ENCODE data around the gene MS4A6E.
"Not testable (repeated sequence)": the region's sequence is repeated elsewhere in the genome, so short reads cannot be mapped to it uniquely, and the experiment has no call there.

The MS4A6E gene

GRCh38 chr11:60334005-60334620, 7.1 kb downstream of the MS4A6E start:
- no peak for FAIRE-seq
- peak; percentile 64 for DNase-seq (ENCODE audit: low spot score)

GRCh38 chr11:60336767-60337391, 9.8 kb downstream of the MS4A6E start:
- DNase-seq (ENCODE audit: low spot score), result no peak
- FAIRE-seq, result no peak

DNA sequence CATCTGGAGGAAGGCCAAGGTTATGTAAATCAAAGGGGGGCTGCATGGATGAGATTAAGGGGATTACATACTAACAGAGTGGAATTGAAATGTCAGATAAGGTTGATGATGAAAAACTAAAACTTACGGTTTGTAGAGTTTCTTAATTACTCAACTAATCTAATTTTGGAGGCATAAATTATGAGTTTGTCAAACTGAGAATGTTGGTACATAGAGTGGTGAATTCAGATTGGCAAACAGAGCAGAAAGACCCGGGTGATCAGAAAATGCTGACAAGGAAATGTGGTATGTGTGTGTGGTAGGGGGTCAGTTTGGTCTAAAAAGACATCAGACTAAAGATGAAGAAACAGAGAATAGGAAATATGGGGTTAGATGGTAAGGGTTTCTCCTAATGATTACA, 11.0 kb downstream of the MS4A6E start:
- FAIRE-seq (no peak), DNase-seq (ENCODE audit: low spot score) (no peak)

GRCh38 chr11:60339356-60339755, 12.3 kb downstream of the MS4A6E start:
- FAIRE-seq, result no peak
- no peak for DNase-seq (ENCODE audit: low spot score)

GRCh38 chr11:60343094-60343704, 16.1 kb downstream of the MS4A6E start:
- DNase-seq (ENCODE audit: low spot score) (peak; percentile 17), FAIRE-seq (no peak)

DNA sequence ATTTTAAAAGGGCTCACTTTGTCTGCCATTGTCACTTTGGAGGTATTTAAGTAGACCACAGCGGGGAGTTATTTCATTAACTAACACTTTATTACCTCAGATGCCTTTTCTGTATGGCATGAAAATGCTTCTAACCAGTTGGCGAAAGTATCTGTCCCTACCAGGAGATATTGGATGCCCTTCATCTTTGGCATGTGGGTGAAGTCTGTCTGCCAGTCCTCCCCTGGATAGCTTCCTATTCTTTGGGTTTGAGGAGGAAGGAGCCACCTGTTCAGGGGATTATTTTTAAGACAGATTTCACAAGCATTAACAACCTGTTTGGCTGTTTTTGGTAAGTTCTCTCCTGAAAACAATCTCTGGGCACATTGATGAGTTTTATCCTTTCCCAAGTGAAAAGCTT, 17.1 kb downstream of the MS4A6E start:
- FAIRE-seq (no peak), DNase-seq (ENCODE audit: low spot score) (no peak)

- FAIRE-seq, result no peak
- DNase-seq (ENCODE audit: low spot score), result no peak
Observed at GRCh38 chr11:60345489-60345888, 18.4 kb downstream of the MS4A6E start.

GRCh38 chr11:60347084-60347797, 20.2 kb downstream of the MS4A6E start:
- no peak for DNase-seq (ENCODE audit: low spot score)
- FAIRE-seq, result no peak

- FAIRE-seq, result no peak
- no peak for DNase-seq (ENCODE audit: low spot score)
Observed at GRCh38 chr11:60348116-60348515, 21.1 kb downstream of the MS4A6E start.

DNA sequence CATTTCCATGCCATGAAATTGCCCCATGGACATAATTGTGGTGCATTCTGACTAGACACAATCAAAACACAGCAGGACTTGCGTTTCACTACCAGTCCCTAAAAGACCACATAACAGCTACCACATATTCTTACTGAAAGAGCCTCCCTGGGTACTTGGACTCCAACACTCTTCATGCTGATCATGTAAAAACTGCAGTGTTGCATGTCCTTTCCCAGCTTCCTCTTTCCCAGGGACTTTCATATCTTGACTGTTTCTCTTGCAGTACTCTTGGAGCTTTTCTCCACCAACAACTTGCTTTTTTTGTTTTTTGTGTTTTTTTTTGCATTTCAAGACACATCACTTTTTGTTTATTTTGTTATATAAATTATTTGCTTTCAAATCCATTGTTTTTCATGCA, 22.9 kb downstream of the MS4A6E start:
- FAIRE-seq, result no peak

DNA sequence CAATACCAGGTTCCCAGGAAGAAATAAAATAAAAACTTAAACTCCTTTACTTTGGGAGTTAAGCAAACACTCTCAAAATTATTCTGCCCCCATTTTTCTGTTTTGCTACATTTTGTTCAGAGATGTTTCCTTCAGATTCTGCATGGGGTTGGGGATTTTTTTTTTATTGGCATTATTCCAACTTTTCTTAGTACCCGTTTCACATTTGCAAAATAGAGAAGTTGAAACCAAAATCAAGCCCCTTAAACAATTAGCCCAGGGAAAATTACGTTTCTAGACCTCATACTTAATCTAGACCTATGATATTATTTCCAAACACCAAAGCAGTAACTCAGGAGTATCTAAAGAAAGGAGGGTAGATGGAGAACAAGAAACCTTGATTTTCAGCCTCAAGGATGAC, 30.7 kb downstream of the MS4A6E start:
- no peak for DNase-seq (ENCODE audit: low spot score)
- FAIRE-seq, result no peak

More for the DNA sequence above, 22.9 kb downstream of the MS4A6E start:
- DNase-seq (ENCODE audit: low spot score), result no peak

DNA sequence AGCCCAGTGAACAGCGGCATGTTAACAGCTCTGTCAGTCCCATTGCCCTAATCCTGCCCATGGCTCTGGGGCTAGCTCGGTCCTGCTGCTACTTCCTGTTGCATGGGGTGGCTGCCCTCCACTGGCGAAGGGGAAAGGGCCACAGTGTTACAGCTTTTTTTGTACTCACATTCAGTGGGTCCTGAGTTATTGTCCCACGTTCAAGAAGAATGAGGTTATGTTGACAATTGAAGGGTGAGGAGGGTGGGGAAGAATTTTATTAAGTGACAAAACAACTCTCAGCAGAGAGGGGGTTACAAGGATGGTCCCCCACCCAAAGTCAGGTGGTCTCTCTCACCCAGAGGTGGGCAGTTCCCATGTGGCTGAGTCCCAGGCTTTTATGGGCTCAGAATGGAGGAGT, 33.6 kb downstream of the MS4A6E start:
- no peak for FAIRE-seq
- no peak for DNase-seq (ENCODE audit: low spot score)

- DNase-seq (ENCODE audit: low spot score) (no peak), FAIRE-seq (no peak)
Observed at GRCh38 chr11:60362241-60362640, 35.2 kb downstream of the MS4A6E start.

GRCh38 chr11:60363542-60364470, 36.8 kb downstream of the MS4A6E start:
- peak; percentile 23 for FAIRE-seq
- peak; percentile 46 for DNase-seq (ENCODE audit: low spot score)

- not testable (repeated sequence) for DNase-seq (ENCODE audit: low spot score); FAIRE-seq
Observed at GRCh38 chr11:60366262-60366904, 39.3 kb downstream of the MS4A6E start.

DNA sequence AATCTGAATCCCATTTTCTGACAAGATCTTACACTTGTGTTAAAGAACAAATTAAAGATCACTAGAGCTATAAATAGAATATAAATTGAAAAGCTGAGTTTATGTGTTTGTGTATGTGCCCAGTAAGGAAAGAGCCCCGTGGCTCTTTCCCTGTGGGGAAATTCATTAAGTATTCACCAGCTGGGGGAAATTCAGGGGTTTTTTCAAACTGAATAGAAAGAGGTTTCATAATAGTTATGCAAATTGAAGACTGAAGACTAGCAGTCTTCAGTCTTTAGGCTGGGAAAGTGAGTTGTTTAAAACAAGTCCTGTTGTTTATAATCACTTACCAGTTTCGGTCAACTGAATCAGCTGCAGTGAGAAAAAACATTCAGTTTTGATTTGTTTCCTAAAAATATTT, 40.0 kb downstream of the MS4A6E start:
- FAIRE-seq, result no peak

GRCh38 chr11:60367896-60368295, 40.8 kb downstream of the MS4A6E start:
- no peak for DNase-seq (ENCODE audit: low spot score)
- no peak for FAIRE-seq

More for the DNA sequence above, 40.0 kb downstream of the MS4A6E start:
- no peak for DNase-seq (ENCODE audit: low spot score)

GRCh38 chr11:60370252-60370810, 43.3 kb downstream of the MS4A6E start:
- DNase-seq (ENCODE audit: low spot score) (no peak), FAIRE-seq (no peak)

- FAIRE-seq, result peak; percentile 17
- no peak for DNase-seq (ENCODE audit: low spot score)
Observed at GRCh38 chr11:60370811-60371298, 43.8 kb downstream of the MS4A6E start.

DNA sequence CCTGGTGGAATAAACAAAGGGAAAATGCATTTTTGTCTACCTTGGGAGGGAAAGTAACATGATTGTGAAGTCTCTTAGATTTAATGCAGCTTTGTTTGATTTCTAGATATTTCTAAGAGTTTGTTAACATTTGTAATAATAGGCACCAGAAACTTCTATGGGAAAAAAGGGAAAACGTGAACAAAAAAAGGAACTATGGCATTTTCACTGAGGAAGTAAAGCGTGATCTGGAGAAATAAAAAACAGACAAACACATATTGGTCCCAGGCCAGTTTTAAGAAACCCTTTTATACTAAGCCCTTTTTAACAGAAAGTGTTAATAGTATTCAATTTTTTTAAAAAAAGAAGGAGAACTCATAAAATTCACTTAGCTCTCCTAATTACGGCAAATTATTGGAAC, 44.3 kb downstream of the MS4A6E start:
- DNase-seq (ENCODE audit: low spot score) (no peak), FAIRE-seq (no peak)
